Colon (tissue), 2 donors: ENCODE measurements around the gene PNMA8A.

ENCODE experiments used
- FAIRE-seq: peaks from 2 replicates; lab custom pipeline; 2012; peaks lifted over from hg19 to GRCh38; lab: Jason Lieb, UNC
- donor health status: control.
- donor health status: control.

PNMA8A gene

GRCh38 chr19:46492841-46493235, 21.5 kb upstream of the PNMA8A start:
- FAIRE-seq = no peak

DNA sequence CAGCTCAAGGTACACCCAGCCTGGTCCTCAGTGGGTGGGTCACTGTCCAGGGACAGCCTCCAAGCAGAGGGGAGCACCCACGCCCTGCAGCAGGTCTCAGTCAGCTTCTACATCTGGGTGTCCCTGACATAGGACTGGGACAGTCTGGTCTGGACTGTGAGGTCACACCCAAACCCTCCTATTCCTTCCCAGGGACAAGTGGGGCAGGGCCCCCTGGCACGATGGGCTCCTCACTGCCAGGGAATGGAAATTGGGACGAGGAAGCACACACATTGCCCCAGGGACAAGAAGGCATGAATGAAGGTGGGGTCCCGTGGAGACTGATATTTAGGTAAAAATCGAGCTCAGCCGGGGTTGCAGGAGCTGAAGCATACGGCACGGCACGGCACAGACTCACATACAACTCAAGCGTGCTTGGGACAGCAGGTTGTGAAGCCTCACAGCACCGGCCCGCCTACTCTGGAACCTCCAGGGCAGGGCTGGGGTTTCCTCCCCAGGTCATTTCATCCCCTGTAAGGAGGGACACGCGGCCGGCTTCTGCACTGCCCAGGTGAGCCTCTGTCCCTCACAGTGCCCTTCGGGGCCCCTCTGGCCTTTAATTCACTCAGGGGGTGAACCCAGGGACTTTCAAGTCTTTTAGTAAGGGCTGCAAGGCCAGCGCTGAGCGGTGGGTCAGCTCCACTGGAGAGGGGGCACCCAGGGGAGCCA, 20.8 kb upstream of the PNMA8A start:
- FAIRE-seq = no peak

- no peak for FAIRE-seq
Measured at GRCh38 chr19:46490774-46491173, 19.4 kb upstream of the PNMA8A start.

- FAIRE-seq = no peak
Measured at GRCh38 chr19:46489445-46490272, 18.3 kb upstream of the PNMA8A start.

- FAIRE-seq = no peak
Measured at GRCh38 chr19:46488551-46488950, 17.2 kb upstream of the PNMA8A start.

- FAIRE-seq = no peak
Measured at GRCh38 chr19:46487802-46488445, 16.6 kb upstream of the PNMA8A start.

- FAIRE-seq = no peak
Measured at GRCh38 chr19:46487178-46487801, 15.9 kb upstream of the PNMA8A start.

- no peak for FAIRE-seq
Measured at GRCh38 chr19:46486358-46486757, 15.0 kb upstream of the PNMA8A start.

DNA sequence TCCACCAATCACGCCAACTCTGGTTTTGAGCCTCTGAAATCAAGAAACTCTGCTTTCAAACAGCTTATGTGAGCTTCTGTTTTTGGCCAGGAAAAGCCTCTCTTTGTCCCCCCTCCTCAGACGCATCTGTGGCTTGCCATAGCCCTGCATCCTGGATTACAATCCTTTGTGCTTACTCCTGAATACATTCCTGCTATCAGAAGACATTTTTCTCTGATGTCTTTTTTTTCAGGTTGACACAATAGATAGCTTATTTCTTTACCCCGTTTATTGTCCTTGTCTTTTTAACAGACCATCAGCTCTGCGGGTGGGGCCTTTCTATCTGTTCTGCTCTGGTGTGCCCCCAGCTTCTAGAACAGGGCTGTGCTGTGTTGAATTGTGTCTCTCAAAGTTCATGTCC, 13.3 kb upstream of the PNMA8A start:
- FAIRE-seq = no peak

GRCh38 chr19:46482631-46483030, 11.3 kb upstream of the PNMA8A start:
- FAIRE-seq = no peak

DNA sequence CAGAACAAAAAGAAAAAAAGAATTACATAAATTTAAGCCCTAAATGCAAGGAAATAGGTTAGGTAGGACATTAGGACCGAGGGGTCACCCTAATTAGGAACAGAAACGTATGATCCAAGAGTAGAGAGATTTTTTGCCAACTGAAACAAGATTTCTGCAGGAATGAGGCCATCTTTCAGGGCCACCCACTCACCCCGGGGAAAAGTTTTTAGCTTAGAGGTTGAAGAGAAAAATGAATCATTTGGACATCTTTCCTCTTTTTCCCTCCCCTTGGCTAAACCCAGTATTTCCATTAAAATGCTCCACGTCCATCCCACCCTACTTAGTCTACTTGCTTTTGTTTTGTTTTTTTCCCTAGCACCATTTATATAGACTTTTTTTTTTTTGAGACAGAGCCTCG, 10.6 kb upstream of the PNMA8A start:
- no peak for FAIRE-seq

DNA sequence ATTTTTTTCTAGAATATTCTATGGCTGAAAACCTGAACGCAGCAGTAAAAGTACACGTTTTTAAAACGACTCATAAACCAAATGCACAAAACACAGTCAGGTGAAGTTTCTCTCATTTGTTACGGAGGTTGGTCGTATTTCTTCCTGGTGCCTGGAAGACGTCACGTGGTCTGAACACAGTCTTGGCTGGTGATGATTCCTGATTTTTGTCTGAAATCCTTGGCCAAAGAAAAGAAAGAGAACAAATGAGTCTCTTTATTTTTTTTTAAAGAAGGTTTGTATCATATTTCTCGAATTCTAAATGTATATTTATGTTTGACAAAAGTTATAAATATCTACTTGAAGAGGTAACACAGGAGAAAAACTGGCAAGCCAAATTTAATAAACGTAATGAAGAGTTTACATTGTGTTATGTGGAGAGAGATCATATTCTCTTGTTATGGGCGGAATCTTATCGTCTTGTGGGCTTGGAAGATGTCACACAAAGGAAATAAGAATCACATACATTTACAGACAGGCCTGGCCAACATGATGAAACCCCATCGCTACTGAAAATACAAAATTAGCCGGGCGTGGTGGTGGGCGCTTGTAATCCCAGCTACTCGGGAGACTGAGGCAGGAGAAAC, 10.0 kb upstream of the PNMA8A start:
- FAIRE-seq = no peak

DNA sequence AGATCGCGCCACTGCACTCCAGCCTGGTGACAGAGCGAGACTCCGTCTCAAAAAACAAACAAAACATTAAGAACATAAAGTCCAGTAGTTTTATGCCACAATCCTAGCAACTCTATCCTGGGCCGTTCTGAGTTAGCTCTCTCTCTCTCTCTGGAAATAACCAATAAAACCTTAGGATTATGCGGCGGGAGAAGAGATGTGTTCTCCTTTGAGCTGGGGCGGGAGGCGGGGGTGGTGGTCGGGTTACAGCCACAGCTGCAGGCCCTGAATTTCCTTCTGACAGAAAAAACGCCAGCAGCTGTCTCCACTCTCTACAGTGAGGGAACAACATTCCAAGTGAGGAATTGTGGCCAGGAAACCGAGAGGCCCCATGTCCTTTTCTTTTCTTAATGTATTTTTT, 9.1 kb upstream of the PNMA8A start:
- FAIRE-seq = no peak

DNA sequence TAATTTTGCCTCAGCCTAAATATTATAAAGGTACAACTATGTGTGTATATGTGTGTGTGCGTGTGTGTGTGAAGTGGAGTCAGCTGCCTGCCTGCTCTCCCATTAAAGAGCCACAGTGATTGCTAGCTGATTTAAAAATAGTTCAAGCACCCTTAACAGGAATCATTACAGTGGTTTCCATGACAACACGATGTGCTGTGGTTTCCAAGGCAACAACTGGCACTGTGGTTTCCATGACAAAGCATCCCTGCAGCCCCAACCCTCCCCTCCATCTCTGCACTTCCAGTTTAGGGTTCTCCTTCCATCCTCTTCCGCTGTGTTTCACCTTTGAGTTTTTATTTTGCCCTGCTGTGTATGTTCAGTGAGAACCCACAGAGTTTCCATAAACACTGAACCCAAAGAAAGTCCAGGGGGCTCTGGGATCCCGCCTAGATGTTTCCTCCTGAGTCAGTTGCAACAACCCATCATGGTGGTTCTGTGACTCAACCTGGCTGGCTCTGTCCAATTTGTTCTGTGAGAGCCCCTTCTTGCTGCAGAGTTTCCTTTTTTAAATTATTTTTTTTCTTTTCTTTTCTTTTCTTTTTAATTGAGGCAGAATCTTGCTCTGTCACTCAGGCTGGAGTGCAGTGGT, 7.1 kb upstream of the PNMA8A start:
- FAIRE-seq = no peak

DNA sequence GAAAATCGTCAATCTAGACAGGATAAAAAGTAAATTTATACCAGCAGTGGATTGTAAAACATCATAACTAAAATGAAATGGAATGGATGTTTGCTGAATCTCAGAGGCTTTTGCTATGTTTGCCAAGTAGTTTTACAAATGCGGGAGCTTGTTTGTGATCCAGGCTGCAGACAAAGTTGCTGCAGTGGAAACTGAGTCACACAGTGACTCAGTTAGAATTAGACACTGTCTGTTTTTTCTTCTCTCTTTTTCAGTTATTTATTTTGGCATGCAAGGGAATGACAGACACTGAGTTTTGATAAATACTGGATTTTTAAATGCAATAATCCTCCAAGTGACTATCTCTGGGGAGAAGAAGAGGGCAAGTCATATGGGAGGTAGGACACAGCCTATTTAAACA, 4.6 kb upstream of the PNMA8A start:
- FAIRE-seq = no peak

DNA sequence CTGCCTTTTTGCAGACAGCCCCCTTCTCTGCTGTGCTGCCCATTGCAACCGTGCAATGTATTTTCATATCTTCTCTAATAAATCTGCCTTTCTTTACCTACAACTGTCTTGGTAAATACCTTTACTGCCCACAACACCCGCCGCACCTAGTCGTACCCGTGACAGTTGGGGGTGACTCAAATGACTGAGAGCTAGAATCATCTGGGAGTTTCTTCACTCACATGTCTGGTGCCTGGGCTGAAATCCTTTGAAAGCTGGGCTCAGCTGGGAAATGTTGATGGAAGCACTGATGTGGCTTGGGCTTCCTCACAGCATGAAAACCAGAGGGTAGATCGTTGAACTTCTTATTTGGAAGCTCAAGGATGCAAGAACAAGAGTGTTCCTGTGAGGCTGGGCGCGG, 2.8 kb upstream of the PNMA8A start:
- FAIRE-seq = no peak

DNA sequence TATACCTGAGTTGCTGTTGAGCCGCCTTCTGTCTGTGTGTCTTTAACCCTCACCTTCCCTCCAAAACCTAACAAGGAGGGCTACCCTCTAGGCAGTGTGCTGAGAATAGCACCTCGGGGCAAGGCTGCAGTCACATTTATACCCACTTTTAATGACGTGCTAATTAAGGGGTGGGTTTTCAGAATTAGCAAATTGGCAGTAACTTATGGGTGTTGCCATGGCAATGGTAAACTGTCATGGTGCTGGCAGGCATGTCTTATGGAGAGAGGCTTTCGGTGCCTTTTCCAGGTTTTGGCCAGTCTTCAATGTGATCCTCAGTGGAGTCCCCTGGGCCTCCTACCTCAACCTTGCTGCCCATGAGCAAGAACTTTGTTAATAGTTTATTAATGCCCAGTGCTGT, 1.2 kb upstream of the PNMA8A start:
- no peak for FAIRE-seq

GRCh38 chr19:46471811-46472543, 614 bp upstream of the PNMA8A start:
- FAIRE-seq = no peak

GRCh38 chr19:46470376-46470775, 987 bp downstream of the PNMA8A start:
- FAIRE-seq = no peak

DNA sequence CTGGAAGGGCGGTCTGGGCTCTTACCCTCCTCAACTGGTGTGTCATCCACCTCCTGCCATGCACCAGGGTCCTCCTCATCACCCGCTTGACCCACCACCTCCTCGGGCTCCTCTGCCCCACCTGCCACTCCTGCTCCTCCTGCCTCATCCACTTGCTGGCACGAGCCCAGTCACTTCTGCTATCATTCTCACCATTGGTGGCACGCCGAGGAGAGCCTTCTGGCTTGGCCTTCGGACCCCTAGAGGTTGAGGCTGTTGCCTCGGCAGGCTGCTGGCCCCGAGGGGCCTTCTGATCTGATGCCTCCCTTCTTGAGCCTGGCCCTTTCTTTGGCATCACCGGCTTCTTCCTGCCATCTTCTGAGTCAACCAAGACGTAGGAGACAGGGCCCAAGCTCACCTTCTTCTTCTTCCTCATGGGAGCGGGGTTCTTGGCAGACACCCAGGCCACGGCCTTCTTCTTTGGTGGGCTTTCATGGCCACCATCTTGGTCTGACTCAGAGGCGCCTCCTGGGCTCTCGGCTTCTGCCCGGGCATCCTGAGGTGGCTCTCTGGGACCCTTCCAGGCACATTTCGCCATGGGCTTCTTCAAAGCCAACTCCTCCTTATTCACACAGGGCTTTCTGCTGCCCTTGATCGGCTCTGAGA, 1.7 kb downstream of the PNMA8A start:
- FAIRE-seq = no peak
